ENCODE results near the gene CFAP157. TPM values are rescaled to one million over a fixed set of nuclear protein-coding genes. Genes with fewer than 3 reads are reported as not detected.
A peak's percentile ranks its signal among the peaks of the same experiment; 100 is the strongest.

The CFAP157 gene
- polyA plus RNA-seq, 1 experiment = not detected

GRCh38 chr9:127739614-127740330 is 33.0 kb downstream of the CFAP157 start:
- DNase-seq (ENCODE audit: low read depth) = no peak
- Histone ChIP-seq H3K36me3 (ENCODE audit: control insufficient read depth, insufficient read depth, low read length) (no peaks in the 10 kb centered on the region), H3K27me3 (ENCODE audit: control insufficient read depth, insufficient read depth, low read length) (peaks cover 6% of the 10 kb centered on the region), H3K4me3 (ENCODE audit: low read depth, low read length) (no peak overlapping the region)
- TF ChIP-seq CTCF (IDR thresholded peaks at IDR 0.05; ENCODE audit: insufficient read depth, low read depth, low read length) = no peak
- POLR2A ChIA-PET = no interaction called here
- CTCF ChIA-PET = interaction anchor here (0.7 to 6.5 kb wide), 7 partner anchors 37 to 181 kb away, joined by 3 to 44 read pairs (median 5); partner anchors contain the start of gene CDK9

- POLR2A ChIA-PET = no interaction called here
- peaks cover 6% of the 10 kb centered on the region for H3K27me3 ChIP-seq (ENCODE audit: control insufficient read depth, insufficient read depth, low read length)
- H3K4me3 ChIP-seq (ENCODE audit: low read depth, low read length) = peak overlapping the region; percentile 34
- CTCF ChIA-PET = interaction anchor here (1.2 to 6.5 kb wide), 7 partner anchors 7 to 179 kb away, joined by 3 to 44 read pairs (median 8); partner anchors contain the start of genes CDK9 and TOR2A
- DNase-seq (ENCODE audit: low read depth) = no peak
- no peak for TF ChIP-seq CTCF (IDR thresholded peaks at IDR 0.05; ENCODE audit: insufficient read depth, low read depth, low read length)
- H3K36me3 ChIP-seq (ENCODE audit: control insufficient read depth, insufficient read depth, low read length) = no peaks in the 10 kb centered on the region
These were observed 35.1 kb downstream of the CFAP157 start for GRCh38 chr9:127741831-127742434.

GRCh38 chr9:127742435-127743088 is 35.8 kb downstream of the CFAP157 start:
- peak; percentile 35 for DNase-seq (ENCODE audit: low read depth)
- ChIA-PET CTCF (interaction anchor here (1.2 to 6.5 kb wide), 7 partner anchors 8 to 178 kb away, joined by 3 to 44 read pairs (median 8); partner anchors contain the start of genes CDK9 and TOR2A), POLR2A (interaction anchor here (0.6 kb wide), 1 partner anchor 29 kb away, joined by 14 read pairs; no protein-coding TSS in a partner anchor)
- Histone ChIP-seq H3K4me3 (ENCODE audit: low read depth, low read length) (peak overlapping the region; percentile 34), H3K27me3 (ENCODE audit: control insufficient read depth, insufficient read depth, low read length) (peaks cover 4% of the 10 kb centered on the region), H3K36me3 (ENCODE audit: control insufficient read depth, insufficient read depth, low read length) (no peaks in the 10 kb centered on the region)
- no peak for TF ChIP-seq CTCF (IDR thresholded peaks at IDR 0.05; ENCODE audit: insufficient read depth, low read depth, low read length)

GRCh38 chr9:127744398-127745110 is 37.8 kb downstream of the CFAP157 start:
- DNase-seq (ENCODE audit: low read depth) = no peak
- peaks cover 6% of the 10 kb centered on the region for H3K27me3 ChIP-seq (ENCODE audit: control insufficient read depth, insufficient read depth, low read length)
- H3K4me3 ChIP-seq (ENCODE audit: low read depth, low read length) = no peak overlapping the region
- TF ChIP-seq CTCF (IDR thresholded peaks at IDR 0.05; ENCODE audit: insufficient read depth, low read depth, low read length) = no peak
- no peaks in the 10 kb centered on the region for H3K36me3 ChIP-seq (ENCODE audit: control insufficient read depth, insufficient read depth, low read length)
- ChIA-PET POLR2A (no interaction called here), CTCF (interaction anchor here (0.7 to 4.1 kb wide), 6 partner anchors 8 to 176 kb away, joined by 3 to 32 read pairs (median 4); partner anchors contain the start of gene TOR2A)
